ENCODE measurements around the gene DOK3.

DOK3 gene

DNA sequence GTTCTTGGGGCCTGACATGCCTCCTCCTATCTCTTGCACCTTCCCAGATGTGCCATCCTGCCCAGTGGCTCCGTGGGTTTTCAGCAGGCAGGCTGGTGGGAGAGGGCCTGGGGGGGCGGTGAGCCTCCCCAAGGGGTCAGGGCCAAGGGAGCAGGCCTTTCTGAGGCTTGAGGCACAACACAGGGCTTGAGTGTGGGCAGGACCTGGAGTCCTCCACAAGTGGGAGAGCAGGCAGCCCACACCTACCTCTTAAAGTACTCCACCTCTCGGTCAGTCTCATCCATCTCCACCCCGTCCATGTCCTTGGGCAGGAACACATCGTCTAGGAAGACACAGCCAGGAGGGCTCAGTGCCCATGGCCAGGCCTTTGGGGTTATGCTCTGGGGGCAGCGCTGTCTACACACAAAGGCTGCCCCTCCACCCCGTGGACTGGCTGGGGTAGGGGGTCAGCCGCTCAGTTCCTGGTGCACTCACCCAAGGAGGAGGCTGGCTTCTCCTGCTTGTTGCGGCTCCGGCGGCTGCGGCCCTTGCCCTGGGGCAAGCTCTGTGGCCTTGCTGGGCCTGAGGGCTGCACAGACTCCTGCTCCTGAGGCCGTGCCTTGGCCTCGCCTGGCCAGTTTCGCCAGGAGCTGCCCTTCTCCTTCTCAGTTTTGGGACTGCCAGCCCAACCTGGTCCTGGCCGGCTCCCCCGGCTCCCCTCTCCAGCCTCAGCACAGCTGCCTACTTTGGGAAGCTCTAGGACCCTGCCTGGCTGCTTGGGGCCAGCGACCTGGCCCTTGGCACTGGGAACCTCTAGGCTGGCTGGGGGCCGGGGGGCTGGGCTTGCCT, 14.3 kb upstream of the DOK3 start:
- no peaks in the 10 kb centered on the region for H3K9me3 ChIP-seq (ENCODE audit: control insufficient read depth in 1 of 2, low read length in 2 of 2)
- peaks cover 0 to 7% of the 10 kb centered on the region in 2 donors for H3K4me1 ChIP-seq (ENCODE audit: control insufficient read depth in 1 of 2, insufficient read depth in 2 of 2, low read length in 2 of 2)
- H3K27me3 ChIP-seq (ENCODE audit: low read depth, low read length), result no peaks in the 10 kb centered on the region
- H3K4me3 ChIP-seq (ENCODE audit: low read depth in 1 of 2, low read length in 2 of 2), result no peak overlapping the region
- H3K27ac ChIP-seq (ENCODE audit: low read length), result no peak overlapping the region
- peaks cover 59 to 87% of the 10 kb centered on the region in 2 donors for H3K36me3 ChIP-seq (ENCODE audit: control insufficient read depth in 1 of 2, insufficient read depth in 2 of 2, low read length in 2 of 2)

DNA sequence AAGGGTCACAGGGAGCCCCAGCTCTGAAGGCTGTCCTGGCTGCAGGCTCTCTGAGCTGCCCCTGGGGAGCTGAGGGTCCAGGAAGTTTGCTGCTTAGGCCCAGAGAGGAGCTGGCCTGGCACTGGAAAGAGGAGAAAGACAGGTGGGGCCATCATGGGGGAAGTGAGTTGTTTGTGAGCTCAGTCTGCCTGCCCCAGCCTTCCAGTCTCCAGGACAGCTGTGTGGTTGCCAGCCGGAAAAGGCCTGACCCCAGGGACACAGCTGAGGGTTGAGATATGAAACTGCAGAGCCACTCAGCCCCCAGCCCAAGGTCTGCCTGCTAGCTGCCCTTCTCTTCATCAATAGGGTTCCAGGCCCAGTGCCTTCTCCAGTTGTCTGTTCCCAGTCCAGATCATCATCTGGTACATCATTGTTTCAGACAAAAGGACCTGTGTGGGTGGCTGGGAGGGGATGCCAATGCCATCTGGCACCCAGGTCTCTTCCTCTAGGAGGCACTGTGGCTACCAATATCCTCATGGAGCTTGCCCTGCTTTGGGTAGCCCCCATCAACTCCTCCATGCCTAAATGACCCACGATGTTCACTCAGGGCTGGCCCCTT, 11.4 kb upstream of the DOK3 start:
- Histone ChIP-seq H3K27ac (ENCODE audit: low read length) (no peak overlapping the region), H3K27me3 (ENCODE audit: low read depth, low read length) (no peaks in the 10 kb centered on the region), H3K9me3 (ENCODE audit: control insufficient read depth in 1 of 2, low read length in 2 of 2) (no peaks in the 10 kb centered on the region), H3K4me1 (ENCODE audit: control insufficient read depth in 1 of 2, insufficient read depth in 2 of 2, low read length in 2 of 2) (peaks cover 3 to 17% of the 10 kb centered on the region in 2 donors), H3K4me3 (ENCODE audit: low read depth in 1 of 2, low read length in 2 of 2) (no peak overlapping the region), H3K36me3 (ENCODE audit: control insufficient read depth in 1 of 2, insufficient read depth in 2 of 2, low read length in 2 of 2) (peaks cover 34 to 60% of the 10 kb centered on the region in 2 donors)

DNA sequence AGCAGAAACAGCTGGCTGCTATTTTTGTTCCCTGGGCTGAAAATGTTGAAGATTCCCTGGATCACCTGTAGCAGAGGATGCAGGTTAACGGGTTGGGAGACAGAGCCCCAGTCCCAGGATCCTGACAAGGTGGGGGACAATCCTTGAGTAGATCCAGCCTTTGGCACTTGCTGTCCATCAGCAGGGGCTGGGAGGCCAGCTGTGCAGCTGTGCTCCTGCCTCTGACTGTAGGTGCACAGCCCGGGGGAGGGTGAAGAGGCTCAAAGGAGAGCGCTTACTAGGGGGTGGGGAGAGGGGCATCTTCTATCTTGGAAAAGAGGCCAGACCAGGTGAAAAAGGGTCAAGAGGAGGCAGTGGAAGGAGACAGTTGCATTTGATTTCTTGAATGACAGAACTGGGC, 10.6 kb upstream of the DOK3 start:
- Histone ChIP-seq H3K4me3 (ENCODE audit: low read depth in 1 of 2, low read length in 2 of 2) (no peak overlapping the region), H3K36me3 (ENCODE audit: control insufficient read depth in 1 of 2, insufficient read depth in 2 of 2, low read length in 2 of 2) (peaks cover 30 to 60% of the 10 kb centered on the region in 2 donors), H3K9me3 (ENCODE audit: control insufficient read depth in 1 of 2, low read length in 2 of 2) (no peaks in the 10 kb centered on the region), H3K27ac (ENCODE audit: low read length) (no peak overlapping the region), H3K27me3 (ENCODE audit: low read depth, low read length) (no peaks in the 10 kb centered on the region), H3K4me1 (ENCODE audit: control insufficient read depth in 1 of 2, insufficient read depth in 2 of 2, low read length in 2 of 2) (peaks cover 6 to 24% of the 10 kb centered on the region in 2 donors)

DNA sequence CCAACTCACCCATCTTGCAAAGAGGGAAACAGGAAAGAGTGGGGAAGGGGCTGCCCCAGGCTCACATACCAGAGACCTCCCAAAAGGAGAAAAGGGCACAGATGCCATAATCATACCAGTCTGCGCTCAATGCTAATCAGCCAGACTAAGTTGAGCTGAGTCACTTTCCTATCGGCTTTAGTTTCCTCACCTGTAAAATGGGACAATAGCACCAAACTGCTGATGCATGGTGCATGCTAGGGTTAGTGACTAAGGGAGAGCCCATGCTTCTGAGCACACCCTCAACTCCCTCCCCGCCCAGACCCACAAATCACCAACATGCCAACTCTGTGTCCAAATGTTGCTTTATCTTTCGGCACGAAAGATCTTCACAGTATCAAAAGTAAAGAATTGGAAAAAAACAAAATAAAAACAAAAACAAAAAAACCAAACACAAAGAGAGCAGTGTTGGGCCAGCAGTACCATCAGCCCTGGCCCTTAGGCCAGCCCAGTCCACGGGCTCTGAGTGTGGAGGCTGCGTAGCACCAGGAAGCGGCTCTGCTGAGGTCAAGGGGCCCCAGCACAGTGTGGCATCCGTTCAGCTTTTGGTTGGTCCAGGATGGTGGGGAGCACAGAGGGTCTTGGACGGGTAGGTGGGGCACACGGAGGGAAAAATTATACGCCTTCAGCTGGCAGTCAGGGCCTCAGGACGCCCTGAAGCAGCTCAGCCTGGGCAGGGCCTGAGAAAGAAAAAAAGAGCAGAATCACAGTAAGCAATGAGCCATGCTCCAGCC, 10.0 kb upstream of the DOK3 start:
- Histone ChIP-seq H3K27ac (ENCODE audit: low read length) (no peak overlapping the region), H3K4me1 (ENCODE audit: control insufficient read depth in 1 of 2, insufficient read depth in 2 of 2, low read length in 2 of 2) (peaks cover 6 to 30% of the 10 kb centered on the region in 2 donors), H3K36me3 (ENCODE audit: control insufficient read depth in 1 of 2, insufficient read depth in 2 of 2, low read length in 2 of 2) (peaks cover 32 to 59% of the 10 kb centered on the region in 2 donors), H3K9me3 (ENCODE audit: control insufficient read depth in 1 of 2, low read length in 2 of 2) (no peaks in the 10 kb centered on the region), H3K4me3 (ENCODE audit: low read depth in 1 of 2, low read length in 2 of 2) (no peak overlapping the region), H3K27me3 (ENCODE audit: low read depth, low read length) (no peaks in the 10 kb centered on the region)

DNA sequence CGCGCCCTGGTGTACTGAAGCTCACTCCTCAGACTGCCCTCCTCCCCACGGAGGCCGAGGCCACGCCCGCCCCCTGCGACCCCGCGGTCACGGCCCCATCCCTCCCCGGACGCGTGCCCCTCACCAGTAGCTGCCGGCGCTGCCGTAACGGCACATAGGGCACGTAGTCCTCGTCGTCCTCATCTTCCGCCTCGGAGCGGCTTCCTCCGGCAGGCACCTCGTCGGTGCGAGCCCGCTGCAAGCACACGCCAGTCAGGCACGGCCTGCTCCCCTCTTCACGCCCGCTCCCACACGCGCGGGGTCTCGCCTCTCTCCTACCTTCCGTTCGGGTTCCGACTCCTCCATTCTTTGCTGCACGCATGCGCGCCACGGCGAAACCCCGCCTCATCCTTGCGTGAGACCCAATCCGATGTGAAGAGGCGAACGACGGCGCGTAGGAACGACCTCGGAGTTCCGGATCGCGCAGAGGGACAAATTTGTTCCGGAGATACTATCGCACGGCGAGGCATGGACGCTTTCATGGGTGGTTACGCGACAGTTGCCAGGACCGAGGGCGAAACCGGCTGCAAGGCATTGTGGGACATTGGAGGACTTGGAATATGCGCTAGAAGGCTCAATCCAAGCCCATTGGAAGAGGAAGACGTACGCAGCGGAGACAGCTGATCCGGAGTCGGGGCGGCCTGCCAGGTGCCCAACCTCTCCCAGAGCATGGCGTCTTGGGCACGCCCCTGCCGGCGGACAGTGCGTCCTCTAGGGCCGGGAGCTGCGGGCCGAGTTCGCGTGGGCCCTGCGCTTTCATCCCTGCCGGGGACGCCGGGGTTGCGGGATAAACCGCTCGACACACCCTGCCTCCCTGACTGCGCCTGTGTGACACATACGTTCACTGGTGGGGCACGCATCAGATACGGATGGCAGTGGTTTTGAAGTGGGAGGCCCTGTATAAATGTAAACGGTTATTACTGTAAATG, 7.3 kb upstream of the DOK3 start, which contains the start of gene DDX41:
Gene DDX41 (minus strand): TSS at position 361 of the 968 bp plus-strand sequence. CDS start 16 bp downstream, at position 345.
- peaks cover 40 to 67% of the 10 kb centered on the region in 2 donors for H3K36me3 ChIP-seq (ENCODE audit: control insufficient read depth in 1 of 2, insufficient read depth in 2 of 2, low read length in 2 of 2)
- H3K27ac ChIP-seq (ENCODE audit: low read length), result peak within 1 kb of the TSS; percentile 69
- peaks cover 6 to 32% of the 10 kb centered on the region in 2 donors for H3K4me1 ChIP-seq (ENCODE audit: control insufficient read depth in 1 of 2, insufficient read depth in 2 of 2, low read length in 2 of 2)
- H3K9me3 ChIP-seq (ENCODE audit: control insufficient read depth in 1 of 2, low read length in 2 of 2), result no peaks in the 10 kb centered on the region
- H3K27me3 ChIP-seq (ENCODE audit: low read depth, low read length), result no peaks in the 10 kb centered on the region
- peak within 1 kb of the TSS; percentile 86 to 99 for H3K4me3 ChIP-seq (ENCODE audit: low read depth in 1 of 2, low read length in 2 of 2)

DNA sequence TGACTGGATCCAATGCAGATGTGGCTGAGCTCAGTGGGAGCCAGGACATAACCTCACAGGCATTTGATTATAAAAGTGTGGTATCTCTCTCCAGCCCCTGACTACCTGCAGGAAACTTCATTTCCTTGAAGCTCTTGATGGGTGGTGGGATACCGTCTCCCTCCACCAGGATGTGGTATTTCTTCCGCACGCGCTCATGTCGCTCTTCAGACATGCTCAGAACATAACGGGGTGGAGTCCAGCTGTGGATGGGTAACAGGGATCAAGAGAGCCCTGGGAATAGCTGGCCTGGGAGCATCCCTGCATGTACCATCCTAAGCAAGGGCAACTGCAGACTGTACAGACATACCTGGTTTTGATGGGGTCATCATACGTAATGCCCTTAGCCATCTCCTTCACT, 6.0 kb upstream of the DOK3 start:
- H3K4me3 ChIP-seq (ENCODE audit: low read depth in 1 of 2, low read length in 2 of 2), result peak overlapping the region; percentile 86 to 99
- H3K36me3 ChIP-seq (ENCODE audit: control insufficient read depth in 1 of 2, insufficient read depth in 2 of 2, low read length in 2 of 2), result peaks cover 42 to 67% of the 10 kb centered on the region in 2 donors
- no peaks in the 10 kb centered on the region for H3K9me3 ChIP-seq (ENCODE audit: control insufficient read depth in 1 of 2, low read length in 2 of 2)

DNA sequence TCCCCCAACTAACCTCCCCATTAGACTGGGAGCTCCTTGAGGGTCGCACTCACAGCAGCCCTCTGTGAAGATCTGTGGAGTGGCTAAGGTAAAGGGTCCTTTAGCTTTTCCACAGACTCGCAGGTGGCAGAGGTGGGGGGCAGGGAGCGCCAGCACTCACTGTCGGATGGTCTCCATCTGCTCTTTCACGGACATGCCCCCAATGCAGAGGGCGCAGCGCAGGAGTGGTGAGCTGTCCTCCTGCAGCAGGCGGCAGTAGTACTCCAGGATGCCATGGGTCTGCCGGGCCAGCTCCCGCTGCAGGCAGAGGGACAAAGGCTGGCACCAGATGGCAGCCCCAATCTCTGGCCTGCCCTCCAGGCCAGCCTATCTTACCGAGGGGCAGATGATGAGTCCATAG, 4.9 kb upstream of the DOK3 start:
- H3K27me3 ChIP-seq (ENCODE audit: low read depth, low read length), result no peaks in the 10 kb centered on the region
- H3K36me3 ChIP-seq (ENCODE audit: control insufficient read depth in 1 of 2, insufficient read depth in 2 of 2, low read length in 2 of 2), result peaks cover 36 to 65% of the 10 kb centered on the region in 2 donors
- H3K4me1 ChIP-seq (ENCODE audit: control insufficient read depth in 1 of 2, insufficient read depth in 2 of 2, low read length in 2 of 2), result peaks cover 6 to 29% of the 10 kb centered on the region in 2 donors
- H3K27ac ChIP-seq (ENCODE audit: low read length), result no peak overlapping the region
- no peak overlapping the region for H3K4me3 ChIP-seq (ENCODE audit: low read depth in 1 of 2, low read length in 2 of 2)
- H3K9me3 ChIP-seq (ENCODE audit: control insufficient read depth in 1 of 2, low read length in 2 of 2), result no peaks in the 10 kb centered on the region

More for the DNA sequence above, 6.0 kb upstream of the DOK3 start:
- Histone ChIP-seq H3K27me3 (ENCODE audit: low read depth, low read length) (no peaks in the 10 kb centered on the region), H3K4me1 (ENCODE audit: control insufficient read depth in 1 of 2, insufficient read depth in 2 of 2, low read length in 2 of 2) (peaks cover 6 to 32% of the 10 kb centered on the region in 2 donors), H3K27ac (ENCODE audit: low read length) (no peak overlapping the region)

DNA sequence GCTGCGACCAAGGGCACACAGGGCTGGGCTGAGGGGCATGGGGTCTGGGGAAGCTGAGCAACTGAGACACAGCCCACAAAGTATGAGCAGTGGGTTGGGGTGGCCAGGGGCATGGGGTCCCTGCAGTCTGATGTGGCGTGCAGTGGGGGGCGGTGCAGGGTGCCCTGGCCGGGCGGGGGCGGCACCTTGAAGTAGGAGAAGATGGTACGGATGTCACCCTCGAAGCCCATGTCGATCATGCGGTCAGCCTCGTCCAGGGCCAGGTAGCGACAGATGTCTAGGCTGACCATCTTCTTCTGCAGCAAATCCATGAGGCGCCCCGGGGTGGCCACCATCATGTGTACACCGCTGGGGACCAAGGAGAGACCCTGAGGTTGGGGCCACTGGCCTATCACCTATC, 3.9 kb upstream of the DOK3 start:
- Histone ChIP-seq H3K27me3 (ENCODE audit: low read depth, low read length) (no peaks in the 10 kb centered on the region), H3K36me3 (ENCODE audit: control insufficient read depth in 1 of 2, insufficient read depth in 2 of 2, low read length in 2 of 2) (peaks cover 31 to 60% of the 10 kb centered on the region in 2 donors), H3K4me1 (ENCODE audit: control insufficient read depth in 1 of 2, insufficient read depth in 2 of 2, low read length in 2 of 2) (peaks cover 6 to 22% of the 10 kb centered on the region in 2 donors), H3K9me3 (ENCODE audit: control insufficient read depth in 1 of 2, low read length in 2 of 2) (no peaks in the 10 kb centered on the region), H3K4me3 (ENCODE audit: low read depth in 1 of 2, low read length in 2 of 2) (no peak overlapping the region), H3K27ac (ENCODE audit: low read length) (no peak overlapping the region)

DNA sequence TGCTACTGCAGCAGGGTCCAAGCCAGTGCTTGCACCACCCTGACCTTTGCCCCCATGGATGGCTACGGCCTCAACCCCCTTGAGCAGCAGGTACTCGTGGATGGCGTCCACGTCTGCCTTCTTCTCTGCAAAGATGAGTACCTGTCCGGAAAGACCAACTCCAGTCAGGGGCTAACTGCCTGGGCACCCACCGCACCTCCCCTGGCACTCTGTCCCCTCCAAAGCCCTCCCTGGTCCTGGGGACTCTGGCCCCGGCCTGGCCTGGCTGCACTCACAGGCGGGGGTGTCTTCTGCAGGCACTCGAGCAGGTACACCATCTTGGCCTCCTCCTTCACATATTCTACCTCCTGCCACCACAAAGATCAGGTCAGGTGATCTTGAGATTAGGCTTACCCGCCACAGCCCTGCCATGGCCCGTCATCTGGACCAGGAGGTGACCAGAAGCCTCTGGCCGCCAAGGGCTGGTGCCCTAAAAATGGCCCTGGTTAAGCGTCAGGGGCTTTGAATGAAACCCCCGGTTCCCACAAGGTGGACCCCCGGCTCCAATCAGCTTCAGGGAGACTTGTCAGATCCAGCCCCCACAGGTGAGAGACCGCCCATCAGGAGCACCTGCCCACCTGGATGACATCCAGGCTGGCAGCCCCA, 3.2 kb upstream of the DOK3 start:
- no peak overlapping the region for H3K27ac ChIP-seq (ENCODE audit: low read length)
- no peaks in the 10 kb centered on the region for H3K27me3 ChIP-seq (ENCODE audit: low read depth, low read length)
- H3K36me3 ChIP-seq (ENCODE audit: control insufficient read depth in 1 of 2, insufficient read depth in 2 of 2, low read length in 2 of 2), result peaks cover 31 to 60% of the 10 kb centered on the region in 2 donors
- H3K9me3 ChIP-seq (ENCODE audit: control insufficient read depth in 1 of 2, low read length in 2 of 2), result no peaks in the 10 kb centered on the region
- peaks cover 6 to 22% of the 10 kb centered on the region in 2 donors for H3K4me1 ChIP-seq (ENCODE audit: control insufficient read depth in 1 of 2, insufficient read depth in 2 of 2, low read length in 2 of 2)
- no peak overlapping the region for H3K4me3 ChIP-seq (ENCODE audit: low read depth in 1 of 2, low read length in 2 of 2)

All from muscle layer of duodenum (tissue), 2 donors.